Regular cardiac myocyte (primary cell): ENCODE results near the gene ADM5. TPM values are rescaled to one million over a fixed set of nuclear protein-coding genes. Genes with fewer than 3 reads are reported as not detected.

Experiments
- total RNA-seq: library from RNA; depleted of rRNA; stranded (reverse); fragments of >200 nt; gene quantifications from 2 replicates; pipeline ENCODE4 v1.2.3, GENCODE V29; 2014

The ADM5 gene
- 0.56 and 0.77 TPM in 2 replicates for total RNA-seq

GRCh38 chr19:49689133-49690078 is at the start of gene ADM5:
TSS of gene ADM5 (plus strand) at chr19:49689594. CDS start at chr19:49689838, 244 bp downstream.

GRCh38 chr19:49640113-49640898 is 49.1 kb upstream of the ADM5 start, which contains the start of gene RRAS:
TSS of gene RRAS (minus strand) at chr19:49640143. CDS start at chr19:49640098, 45 bp downstream.

GRCh38 chr19:49641688-49642491 is 47.5 kb upstream of the ADM5 start, which contains the start of gene SCAF1:
TSS of gene SCAF1 (plus strand) at chr19:49642209. CDS start at chr19:49645027, 2,818 bp downstream.

DNA sequence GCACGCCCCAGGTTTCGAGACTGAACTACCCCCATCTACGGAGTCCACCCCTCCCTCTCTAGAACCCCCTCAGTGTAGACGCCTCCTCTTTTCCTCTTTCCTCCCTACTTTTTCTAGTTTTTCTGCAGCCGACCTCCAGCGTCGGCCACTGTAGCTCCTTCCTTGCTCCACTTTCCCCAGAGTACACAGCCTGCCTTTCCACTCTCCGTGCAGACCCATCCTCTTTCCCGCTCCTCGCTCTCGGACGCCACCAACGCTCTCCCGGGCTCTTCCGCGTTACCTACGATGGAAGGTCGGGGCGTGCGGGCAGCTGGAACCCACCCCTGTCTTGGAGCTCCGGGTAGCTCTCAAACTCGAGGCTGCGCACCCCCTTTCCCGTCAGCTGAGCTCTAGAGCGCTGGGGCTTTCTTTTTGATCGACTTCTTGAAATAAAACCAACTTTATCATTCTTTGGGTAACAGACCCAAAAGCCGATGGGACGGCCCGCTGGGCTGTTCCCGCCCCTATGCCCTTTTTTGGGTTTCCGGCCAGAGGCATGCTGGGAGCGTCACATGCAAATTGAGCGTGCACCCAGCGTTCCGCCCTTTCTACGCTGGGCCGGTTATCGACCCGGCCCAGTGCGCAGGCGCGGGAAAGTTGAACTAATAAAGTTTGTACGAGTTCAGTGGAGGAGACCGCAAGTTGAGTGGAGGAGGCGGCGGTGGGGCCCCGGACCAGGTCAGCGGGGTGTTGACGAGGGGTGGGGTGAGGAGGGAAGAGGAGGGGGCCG is 23.9 kb upstream of the ADM5 start, which contains the start of the genes BCL2L12 and IRF3:
Gene BCL2L12 (plus strand): TSS at position 583 of the 769 bp plus-strand sequence. CDS start 760 bp downstream, outside the sequence.
Gene IRF3 (minus strand): TSS at position 507 of the 769 bp plus-strand sequence. CDS start 1,019 bp downstream, outside the sequence.

DNA sequence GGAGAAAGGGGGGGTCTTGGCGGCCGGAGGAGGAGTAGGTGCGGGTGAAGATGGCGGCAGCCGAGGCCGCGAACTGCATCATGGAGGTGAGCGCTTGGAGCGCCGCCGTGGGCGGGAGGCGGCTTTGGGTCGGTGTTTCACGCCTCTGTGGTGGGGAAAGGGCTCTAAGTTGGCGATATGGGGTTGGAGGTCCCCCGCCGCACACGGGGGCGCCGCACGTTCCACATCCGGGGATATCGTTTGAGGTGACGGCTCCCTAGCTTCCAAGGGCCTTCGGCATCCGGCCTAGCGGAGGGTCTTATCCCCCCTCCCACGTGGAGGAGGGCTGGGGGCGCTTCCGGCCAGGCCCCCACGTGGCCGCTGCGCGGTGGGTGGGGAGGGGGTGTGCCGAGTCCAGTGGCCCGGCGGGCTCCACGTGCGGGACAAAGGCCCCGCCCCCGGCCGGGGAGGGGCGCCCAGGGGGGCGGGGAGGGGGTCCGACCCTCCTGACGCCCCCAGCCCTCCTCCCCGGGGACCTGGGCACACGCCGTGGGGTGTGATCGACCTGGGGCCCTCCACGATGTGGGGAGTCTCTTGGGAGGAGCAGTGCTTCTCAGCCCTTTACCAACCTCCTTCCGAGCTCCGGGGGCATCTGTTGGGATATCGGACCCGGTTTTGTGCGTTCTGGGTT is 12.0 kb upstream of the ADM5 start, which contains the start of gene PRMT1:
Gene PRMT1 (plus strand): TSS at position 41 of the 670 bp plus-strand sequence. CDS start 10 bp downstream, at position 51.

GRCh38 chr19:49690656-49691242 is 1.4 kb downstream of the ADM5 start, which contains the start of gene CPT1C:
TSS of gene CPT1C (plus strand) at chr19:49691116. CDS start at chr19:49692253, 1,137 bp downstream.

Other genes with a start within 250 kb of the ADM5 start
- gene SLC17A7, start 248.1 kb upstream of the ADM5 start, total RNA-seq, result 0.19 and 1.1 TPM in 2 replicates
- 133 and 157 TPM in 2 replicates for gene PIH1D1, start 237.8 kb upstream of the ADM5 start, total RNA-seq
- gene ALDH16A1, start 236.4 kb upstream of the ADM5 start, total RNA-seq, result 17.2 and 59.2 TPM in 2 replicates
- 1.5 and 3.4 TPM in 2 replicates for gene FLT3LG, start 215.4 kb upstream of the ADM5 start, total RNA-seq
- gene RPL13A, start 202.0 kb upstream of the ADM5 start, total RNA-seq, result 2,978 and 3,842 TPM in 2 replicates
- 3,515 and 5,692 TPM in 2 replicates for gene RPS11, start 193.2 kb upstream of the ADM5 start, total RNA-seq
- 19.0 and 69.3 TPM in 2 replicates for gene FCGRT, start 176.9 kb upstream of the ADM5 start, total RNA-seq
- 198 and 257 TPM in 2 replicates for gene RCN3, start 161.6 kb upstream of the ADM5 start, total RNA-seq
- gene NOSIP, start 109.0 kb upstream of the ADM5 start, total RNA-seq, result 49.6 and 72.9 TPM in 2 replicates
- 0.19 and 1.1 TPM in 2 replicates for gene PRRG2, start 108.3 kb upstream of the ADM5 start, total RNA-seq
- gene PRR12, start 98.4 kb upstream of the ADM5 start, total RNA-seq, result 1.1 and 1.3 TPM in 2 replicates
- gene RRAS, start 49.5 kb upstream of the ADM5 start, total RNA-seq, result 60.8 and 71.9 TPM in 2 replicates
- 10.1 and 21.5 TPM in 2 replicates for gene SCAF1, start 47.4 kb upstream of the ADM5 start, total RNA-seq
- 48.8 and 80.3 TPM in 2 replicates for gene IRF3, start 23.7 kb upstream of the ADM5 start, total RNA-seq
- gene BCL2L12, start 23.7 kb upstream of the ADM5 start, total RNA-seq, result 2.8 and 12.8 TPM in 2 replicates
- 274 and 493 TPM in 2 replicates for gene PRMT1, start 12.3 kb upstream of the ADM5 start, total RNA-seq
- 13.0 and 15.5 TPM in 2 replicates for gene CPT1C, start 1.5 kb downstream of the ADM5 start, total RNA-seq
- 0.28 and 0.38 TPM in 2 replicates for gene TSKS, start 73.7 kb downstream of the ADM5 start, total RNA-seq
- gene AP2A1, start 77.4 kb downstream of the ADM5 start, total RNA-seq, result 67.4 and 102 TPM in 2 replicates
- gene FUZ, start 123.7 kb downstream of the ADM5 start, total RNA-seq, result 23.7 and 26.8 TPM in 2 replicates
- 14.0 and 14.1 TPM in 2 replicates for gene MED25, start 128.7 kb downstream of the ADM5 start, total RNA-seq
- 35.1 and 42.6 TPM in 2 replicates for gene PTOV1, start 161.6 kb downstream of the ADM5 start, total RNA-seq
- gene PNKP, start 178.0 kb downstream of the ADM5 start, total RNA-seq, result 29.0 and 44.3 TPM in 2 replicates
- gene AKT1S1, start 187.8 kb downstream of the ADM5 start, total RNA-seq, result 7.9 and 14.6 TPM in 2 replicates
- 6.3 and 7.9 TPM in 2 replicates for gene TBC1D17, start 188.1 kb downstream of the ADM5 start, total RNA-seq
- gene IL4I1, start 207.3 kb downstream of the ADM5 start, total RNA-seq, result under 0.01 and 0.38 TPM in 2 replicates
- 3.1 and 3.3 TPM in 2 replicates for gene ATF5, start 239.6 kb downstream of the ADM5 start, total RNA-seq
- gene NUP62, start 239.9 kb downstream of the ADM5 start, total RNA-seq, result 15.5 and 33.7 TPM in 2 replicates